HepG2 (cell line): Measurements from ENCODE around the gene GAD1. TPM values are rescaled to one million over a fixed set of nuclear protein-coding genes. Genes with fewer than 3 reads are reported as not detected.

Experiments used
- ATAC-seq: fragments of 200-7000 bp; cut with Tn5 transposase; 3 replicates; pipeline ENCODE4 v1.9.1; 2020; ENCODE audit warnings: mild to moderate bottlenecking, moderate library complexity
- BruUV-seq: library from RNA; stranded (reverse); fragments of 400-500 nt; replicated peaks from 2 replicates; lab custom pipeline; 2021; lab: Mats Ljungman, UMichigan
- CTCF ChIA-PET: fragments of 300-600 bp; formaldehyde crosslinking; extraction: SDS; loops from one replicate; lab custom pipeline; 2021; ENCODE audit warnings: low total read pairs, inconsistent platforms, low intra/inter-chr PET ratio; lab: Yijun Ruan, JAX
- POLR2A ChIA-PET: fragments of 350-600 bp; sonication (Branson Sonifier 250); formaldehyde crosslinking; loops from one replicate; lab custom pipeline; 2020; ENCODE audit warnings: antibody characterized with exemption, inconsistent platforms; lab: Yijun Ruan, JAX
- DNase-seq: peaks from one replicate; pipeline ENCODE4 v3.0.0-alpha.2; 2015; ENCODE audit warnings: low spot score
- FAIRE-seq: peaks from 3 replicates; lab custom pipeline; 2011; peaks lifted over from hg19 to GRCh38; lab: Jason Lieb, UNC
- H2AFZ ChIP-seq: one replicate; pipeline ENCODE4 v1.6.1; 2011; ENCODE audit warnings: low read length, inconsistent platforms
- H3K27ac ChIP-seq: fragments of 300-600 bp; 3 replicates; pipeline ENCODE4 v1.8.0; 2011; ENCODE audit warnings: mixed run types, mild to moderate bottlenecking, mixed read lengths, low read length, inconsistent platforms; ENCODE audit not compliant: insufficient read depth; ENCODE audit errors: extremely low read length
- H3K27me3 ChIP-seq, 2 experiments: fragments of 200-600 bp in 1 of 2; 2 replicates in 1 of 2; 3 replicates in 1 of 2; pipeline versions ENCODE4 v1.6.0 to v1.8.0; 2011; ENCODE audit warnings: low read length in 2 of 2, mild to moderate bottlenecking in 2 of 2, moderate library complexity in 2 of 2, inconsistent platforms in 1 of 2; ENCODE audit not compliant: insufficient read depth in 2 of 2, control insufficient read depth in 1 of 2
- H3K36me3 ChIP-seq, 2 experiments: fragments of 200-600 bp in 1 of 2; replicated peaks in 1 of 2; 2 replicates in 1 of 2; 3 replicates in 1 of 2; pipeline versions ENCODE4 v1.5.1 to v1.8.0; 2011; ENCODE audit warnings: low read length in 2 of 2, inconsistent platforms in 1 of 2; ENCODE audit not compliant: insufficient read depth in 2 of 2, control insufficient read depth in 1 of 2
- H3K4me1 ChIP-seq: 2 replicates; pipeline ENCODE4 v1.5.1; 2012; ENCODE audit warnings: low read length, inconsistent platforms; ENCODE audit not compliant: insufficient read depth
- H3K4me2 ChIP-seq: 2 replicates; pipeline ENCODE4 v1.6.0; 2011; ENCODE audit warnings: low read depth, low read length, inconsistent platforms
- H3K4me3 ChIP-seq, 3 experiments: fragments of 200-600 bp in 1 of 3; sonication (generic), shearing (Covaris generic) in 1 of 3; replicated peaks in 1 of 3; 2 replicates each; pipeline ENCODE4 v1.5.1; 2011 to 2016; ENCODE audit warnings: low read length in 3 of 3, inconsistent platforms in 2 of 3, low read depth in 2 of 3, mild to moderate bottlenecking in 2 of 3, control low read depth in 1 of 3, mixed read lengths in 1 of 3; ENCODE audit not compliant: insufficient read depth in 1 of 3
- H3K79me2 ChIP-seq: one replicate; pipeline ENCODE4 v1.6.1; 2011; ENCODE audit warnings: low read length, inconsistent platforms; ENCODE audit not compliant: insufficient read depth
- H3K9ac ChIP-seq: 2 replicates; pipeline ENCODE4 v1.6.0; 2011; ENCODE audit warnings: mild to moderate bottlenecking, low read depth, low read length, inconsistent platforms; ENCODE audit not compliant: insufficient read depth
- H3K9me3 ChIP-seq: 2 replicates; pipeline ENCODE4 v1.5.1; 2012; ENCODE audit warnings: mild to moderate bottlenecking, low read length
- H4K20me1 ChIP-seq: 2 replicates; pipeline ENCODE4 v1.6.0; 2011; ENCODE audit warnings: inconsistent platforms, mild to moderate bottlenecking, low read length, moderate library complexity; ENCODE audit not compliant: insufficient read depth
- ATM ChIP-seq: fragments of 450-650 bp; IDR thresholded peaks from 2 replicates; pipeline ENCODE4 v1.7.1; 2017; ENCODE audit warnings: mild to moderate bottlenecking, borderline replicate concordance
- CENPBD1 ChIP-seq: sonication (generic); formaldehyde crosslinking; IDR thresholded peaks from 2 replicates; pipeline ENCODE4 v1.8.0; 2022; ENCODE audit warnings: missing genetic modification reagents, low read depth, mild to moderate bottlenecking, borderline replicate concordance
- DNMT3B ChIP-seq: conservative IDR thresholded peaks from 2 replicates; pipeline ENCODE4 v1.6.1; 2016; ENCODE audit warnings: missing biosample characterization, control low read depth
- ETV6 ChIP-seq: sonication (generic); formaldehyde crosslinking; conservative IDR thresholded peaks from 2 replicates; pipeline ENCODE4 v1.4.0; 2020; ENCODE audit warnings: missing genetic modification reagents
- KAT8 ChIP-seq: IDR thresholded peaks from 2 replicates; pipeline ENCODE4 v1.6.1; 2016; ENCODE audit warnings: missing genetic modification reagents, missing compliant biosample characterization
- MEIS2 ChIP-seq: sonication (generic); formaldehyde crosslinking; IDR thresholded peaks from 2 replicates; pipeline ENCODE4 v1.9.0; 2021; ENCODE audit warnings: mild to moderate bottlenecking, missing genetic modification reagents
- PHF21A ChIP-seq: sonication (generic); formaldehyde crosslinking; IDR thresholded peaks from 2 replicates; pipeline ENCODE4 v1.5.0; 2020; ENCODE audit warnings: mild to moderate bottlenecking, missing genetic modification reagents
- UBTF ChIP-seq: sonication (generic); formaldehyde crosslinking; IDR thresholded peaks from 2 replicates; pipeline ENCODE4 v1.4.0; 2020; ENCODE audit warnings: mild to moderate bottlenecking, missing genetic modification reagents
- XBP1 ChIP-seq: sonication (generic); formaldehyde crosslinking; IDR thresholded peaks from 2 replicates; pipeline ENCODE4 v1.5.0; 2020; ENCODE audit warnings: missing genetic modification reagents
- ZFP82 ChIP-seq: sonication (generic); formaldehyde crosslinking; IDR thresholded peaks from 2 replicates; pipeline ENCODE4 v1.5.1; 2020; ENCODE audit warnings: mild to moderate bottlenecking, missing genetic modification reagents, borderline replicate concordance
- ZMYM4 ChIP-seq: sonication (generic); formaldehyde crosslinking; IDR thresholded peaks from 2 replicates; pipeline ENCODE4 v1.8.1; 2023; ENCODE audit warnings: mild to moderate bottlenecking, missing genetic modification reagents
- ZNF782 ChIP-seq: sonication (generic); formaldehyde crosslinking; IDR thresholded peaks from 2 replicates; pipeline ENCODE4 v1.4.0; 2020; ENCODE audit warnings: missing genetic modification reagents, mild to moderate bottlenecking, borderline replicate concordance
- ZNF878 ChIP-seq: sonication (generic); formaldehyde crosslinking; IDR thresholded peaks from 2 replicates; pipeline ENCODE4 v1.8.1; 2023; ENCODE audit warnings: mild to moderate bottlenecking, missing genetic modification reagents, moderate library complexity
- WGBS: methylation state at CpG from one replicate; pipeline ENCODE4 v1.1.6; 2017; ENCODE audit warnings: low lambda C conversion rate; 5-methylcytosine and 5-hydroxymethylcytosine counted together
- in situ Hi-C: cut with HindIII; loops from 2 replicates; pipeline ENCODE4 v1.10.0; 2017; ENCODE audit warnings: low pct_unique_long_range_greater_than_20kb; ENCODE audit not compliant: extremely low pct_ligation_motif_present
- intact Hi-C: fragments of 100-400 bp; cut with micrococcal nuclease; formaldehyde crosslinking; loops from one replicate; pipeline ENCODE4 v1.10.0; 2022; ENCODE audit not compliant: unreplicated experiment
- polyA plus RNA-seq, 8 experiments: library from polyadenylated mRNA; depleted of rRNA in 3 of 8; stranded (reverse) in 7 of 8; unstranded in 1 of 8; fragments of >200 nt; fragmentation: Illumina TruSeq in 4 of 8; extraction: Trizol in 4 of 8; gene quantifications; 2 replicates each; pipeline versions ENCODE4 v1.2.1 to v1.2.3, GENCODE V29; 2011 to 2016; ENCODE audit warnings: low read depth in 4 of 8, missing spikeins in 1 of 8, mixed read lengths in 1 of 8; ENCODE audit not compliant: insufficient read depth in 1 of 8
- total RNA-seq, 5 experiments: library from RNA; depleted of rRNA; stranded (reverse); fragments of >200 nt; fragmentation: Illumina TruSeq; extraction: Trizol; gene quantifications; 2 replicates each; pipeline ENCODE4 v1.2.3, GENCODE V29; 2016; ENCODE audit warnings: low read depth in 1 of 5
- TF ChIP-seq, protein P1 (sequence below): IDR thresholded peaks from 2 replicates; pipeline ENCODE4 v1.6.1; 2016; ENCODE audit warnings: low read depth, control low read depth

GAD1 gene
- total and polyA plus RNA-seq, 2 of the 13 experiments (the other 11 are each of a cell fraction or from before 2014, with no cell fraction given), result 0.09 to 0.13 TPM

- Histone ChIP-seq H3K9ac (peak overlapping the region; percentile 25; the same call in 1 of the 2 replicates), H3K9me3 (no peaks in the 10 kb centered on the region), H4K20me1 (no peaks in the 10 kb centered on the region), H3K4me1 (no peaks in the 10 kb centered on the region; the same call in 1 of the 2 replicates), H3K27ac (no peak overlapping the region), H3K79me2 (no peaks in the 10 kb centered on the region), H3K27me3 (peaks cover 0 to 15% of the 10 kb centered on the region in 2 experiments; a peak in 2 of 5 replicates), H3K36me3 (no peaks in the 10 kb centered on the region), H3K4me3 (peak overlapping the region in 2 of 3 experiments; percentile 44 to 49; a peak in 4 of 6 replicates), H2AFZ (peak overlapping the region; percentile 86), H3K4me2 (peak overlapping the region; percentile 81)
- FAIRE-seq, result peak; percentile 97
- in situ Hi-C loops, result no loop called here
- ChIA-PET POLR2A (interaction anchor here (0.7 kb wide), 1 partner anchor 55 kb away, joined by 3 read pairs; no protein-coding TSS in a partner anchor), CTCF (interaction anchor here (1.3 to 2.1 kb wide), 4 partner anchors 503 to 637 kb away, joined by 3 to 7 read pairs (median 5); no protein-coding TSS in a partner anchor)
- no TSS peak for BruUV-seq
- DNase-seq, result peak; percentile 70
- WGBS, result 8% methylated on average over 13 of the region's 13 CpGs
- peak; percentile 99 for ATAC-seq
- intact Hi-C loops, result loop anchor here (1.0 to 2.0 kb wide), 4 partner anchors 503 to 636 kb away; no protein-coding TSS in a partner anchor
- no peak for TF ChIP-seq ATM
- peak; percentile 54; the same call in 1 of the 2 replicates for TF ChIP-seq KAT8
- TF ChIP-seq, protein P1, sequence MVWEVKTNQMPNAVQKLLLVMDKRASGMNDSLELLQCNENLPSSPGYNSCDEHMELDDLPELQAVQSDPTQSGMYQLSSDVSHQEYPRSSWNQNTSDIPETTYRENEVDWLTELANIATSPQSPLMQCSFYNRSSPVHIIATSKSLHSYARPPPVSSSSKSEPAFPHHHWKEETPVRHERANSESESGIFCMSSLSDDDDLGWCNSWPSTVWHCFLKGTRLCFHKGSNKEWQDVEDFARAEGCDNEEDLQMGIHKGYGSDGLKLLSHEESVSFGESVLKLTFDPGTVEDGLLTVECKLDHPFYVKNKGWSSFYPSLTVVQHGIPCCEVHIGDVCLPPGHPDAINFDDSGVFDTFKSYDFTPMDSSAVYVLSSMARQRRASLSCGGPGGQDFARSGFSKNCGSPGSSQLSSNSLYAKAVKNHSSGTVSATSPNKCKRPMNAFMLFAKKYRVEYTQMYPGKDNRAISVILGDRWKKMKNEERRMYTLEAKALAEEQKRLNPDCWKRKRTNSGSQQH, result 0 out of 2 replicates have a peak, but pooled peaks have one; percentile 39
- no peak for TF ChIP-seq ZFP82 (CRISPR knock-in tag)
- 0 out of 2 replicates have a peak, but pooled peaks have one; percentile 15 for TF ChIP-seq DNMT3B
- TF ChIP-seq MEIS2 (CRISPR knock-in tag), result no peak
- no peak for TF ChIP-seq CENPBD1 (CRISPR knock-in tag)
- TF ChIP-seq UBTF (CRISPR knock-in tag), result no peak
- peak; percentile 50; the same call in 1 of the 2 replicates for TF ChIP-seq ZMYM4 (CRISPR knock-in tag)
- TF ChIP-seq PHF21A (CRISPR knock-in tag), result no peak
- no peak for TF ChIP-seq XBP1
- TF ChIP-seq ETV6 (CRISPR knock-in tag), result no peak
- no peak for TF ChIP-seq ZNF782 (CRISPR knock-in tag)
- no peak; the same call in 1 of the 2 replicates for TF ChIP-seq ZNF878
Observed at GRCh38 chr2:170873035-170873692, 56.5 kb downstream of the GAD1 start.
